Measurements from ENCODE around the gene MCRIP2. TPM values are rescaled to one million over a fixed set of nuclear protein-coding genes. Genes with fewer than 3 reads are reported as not detected.

The MCRIP2 gene
- total and polyA plus RNA-seq, 2 experiments from 2014 or later: 64.3 to 67.7 TPM

GRCh38 chr16:684071-684794 lies 42.6 kb downstream of the MCRIP2 start, which contains the start of gene JMJD8:
Gene JMJD8 (minus strand): TSS chr16:684334. CDS start chr16:684319, 15 bp downstream.
- H3K27ac Mint-ChIP-seq: 0 out of 2 replicates have a peak within 1 kb of the TSS, but pooled peaks have one; percentile 23
- Histone ChIP-seq H3K27ac (ENCODE audit: low read depth) (peak within 1 kb of the TSS; percentile 59; the same call in 1 of the 2 replicates), H3K4me3 (peak within 1 kb of the TSS; percentile 72), H4K20me1 (replicated peaks; ENCODE audit: insufficient read depth) (peaks cover 14% of the 10 kb centered on the region; the same call in 1 of the 2 replicates), H3F3A (replicated peaks; ENCODE audit: low read depth) (peaks cover 24% of the 10 kb centered on the region), H3K79me2 (replicated peaks; ENCODE audit: insufficient read depth) (peaks cover 9% of the 10 kb centered on the region; the same call in 1 of the 2 replicates), H3K27me3 (ENCODE audit: insufficient read depth) (no peaks in the 10 kb centered on the region), H3K9me2 (ENCODE audit: insufficient read depth) (no peaks in the 10 kb centered on the region), H3K36me3 (ENCODE audit: insufficient read depth) (no peaks in the 10 kb centered on the region; the same call in 1 of the 2 replicates), H3K4me2 (peak within 1 kb of the TSS; percentile 84), H3K4me1 (ENCODE audit: insufficient read depth) (peaks cover 5% of the 10 kb centered on the region; the same call in 1 of the 2 replicates), H2AFZ (no peak within 1 kb of the TSS)
- TF ChIP-seq REST (IDR thresholded peaks at IDR 0.05; ENCODE audit: unreplicated experiment) (no peak), ZNF331 (CRISPR knock-in tag; IDR thresholded peaks at IDR 0.05; ENCODE audit: low read depth) (no peak), EZH2 (IDR thresholded peaks at IDR 0.05; ENCODE audit: low read depth, unreplicated experiment) (no peak), ZNF114 (CRISPR knock-in tag; IDR thresholded peaks at IDR 0.05) (no peak), STAT1 (IDR thresholded peaks at IDR 0.05; ENCODE audit: unreplicated experiment) (no peak), POLR2AphosphoS5 (IDR thresholded peaks at IDR 0.05; ENCODE audit: low read depth) (peak; percentile 86), CREB1 (CRISPR knock-in tag; IDR thresholded peaks at IDR 0.05; ENCODE audit: low read depth) (peak; percentile 89), NANOG (IDR thresholded peaks at IDR 0.05; ENCODE audit: borderline replicate concordance) (no peak), ETS1 (IDR thresholded peaks at IDR 0.05) (0 out of 2 replicates have a peak, but pooled peaks have one; percentile 48)
- peaks cover 17% of the 10 kb centered on the region for H3K4me1 Mint-ChIP-seq
- ATAC-seq (peak; percentile 68), DNase-seq (ENCODE audit: low spot score) (peak; percentile 97)
- peaks cover 34% of the 10 kb centered on the region for H3K36me3 Mint-ChIP-seq (ENCODE audit: low read depth)
- H3K4me3 Mint-ChIP-seq: peak within 1 kb of the TSS; percentile 84
- no peaks in the 10 kb centered on the region; the same call in 1 of the 3 replicates for H3K9me3 Mint-ChIP-seq
- H3K27me3 Mint-ChIP-seq (ENCODE audit: insufficient read depth, low read depth, poor library complexity): peaks cover 19% of the 10 kb centered on the region

All from GM23338 (cell line).